Aorta (tissue), 5 donors: ENCODE data around the gene SEC14L5. TPM values are rescaled to one million over a fixed set of nuclear protein-coding genes. Genes with fewer than 3 reads are reported as not detected.

Experiments used
- ATAC-seq: fragments of 200-7000 bp; cut with Tn5 transposase; one replicate; pipeline ENCODE4 v1.9.1; 2022; ENCODE audit warnings: moderate library complexity; ENCODE audit not compliant: low FRiP score
- DNase-seq, 2 donors: peaks; one replicate each; pipeline ENCODE4 v3.0.0-alpha.2; 2020
- H3K27ac ChIP-seq, 2 donors: one replicate each; pipeline ENCODE4 v1.5.1; 2013; ENCODE audit warnings: low read length in 2 of 2, mild to moderate bottlenecking in 2 of 2, moderate library complexity in 2 of 2, control low read depth in 1 of 2, inconsistent platforms in 1 of 2, low read depth in 1 of 2
- H3K27me3 ChIP-seq, 2 donors: one replicate each; pipeline ENCODE4 v1.6.1; 2013; ENCODE audit warnings: control low read depth in 1 of 2, low read length in 1 of 2, mild to moderate bottlenecking in 1 of 2, moderate library complexity in 1 of 2; ENCODE audit not compliant: insufficient read depth in 2 of 2, control insufficient read depth in 1 of 2
- H3K36me3 ChIP-seq, 2 donors: one replicate each; pipeline ENCODE4 v1.6.1; 2013; ENCODE audit warnings: control low read depth in 1 of 2, low read length in 1 of 2, mild to moderate bottlenecking in 1 of 2; ENCODE audit not compliant: insufficient read depth in 2 of 2, control insufficient read depth in 1 of 2
- H3K4me1 ChIP-seq, 2 donors: one replicate each; pipeline ENCODE4 v1.6.1; 2013; ENCODE audit warnings: low read length in 2 of 2, control low read depth in 1 of 2, mild to moderate bottlenecking in 1 of 2, moderate library complexity in 1 of 2; ENCODE audit not compliant: insufficient read depth in 2 of 2, control insufficient read depth in 1 of 2
- H3K4me3 ChIP-seq, 2 donors: one replicate each; pipeline ENCODE4 v1.5.1; 2013; ENCODE audit warnings: low read length in 2 of 2, control low read depth in 1 of 2, mild to moderate bottlenecking in 1 of 2
- H3K9me3 ChIP-seq: one replicate; pipeline ENCODE4 v1.6.1; 2013; ENCODE audit warnings: mild to moderate bottlenecking, low read length; ENCODE audit not compliant: control insufficient read depth
- whole genome bisulfite sequencing, 2 donors: extraction: QIAGEN DNeasy Blood & Tissue Kit; methylation state at CpG; one replicate each; pipeline ENCODE4 v1.1.7; 2013; 5-methylcytosine and 5-hydroxymethylcytosine counted together
- intact Hi-C, 2 donors: fragments of 100-400 bp; cut with DNase I; formaldehyde crosslinking; loops; one replicate each; pipeline versions ENCODE4 v1.14.2 to v1.15.0; 2022
- polyA plus RNA-seq, 2 donors: library from polyadenylated mRNA; stranded (reverse); fragments of 200-250 nt; gene quantifications; one replicate each; pipeline ENCODE4 v1.2.3, GENCODE V29; 2013
- total RNA-seq, 2 donors: library from RNA; stranded (reverse); fragmentation: NEBNext Ultra II Directional; extraction: Animal tissue kit (Norgen Biotek cat#: 25700); gene quantifications; one replicate each; pipeline ENCODE4 v1.2.1, GENCODE V29; 2021
- donor health status: healthy with polysubstance abuse.
- donor health status: Bipolar disorder and iron deficiency.
- donor health status: DM: no; HTN: no; CAD: no.
- donor health status: DM: no; HTN: no; CAD: no.
- donor health status: DM: yes; HTN: yes; CAD: no.

The SEC14L5 gene
- total and polyA plus RNA-seq, 4 donors = 0.26 to 0.90 (median 0.29) TPM; not detected in 1

- WGBS, 2 donors = 40 to 53% methylated on average over 8 of the region's 8 CpGs
- intact Hi-C loops = no loop called here
- DNase-seq (peak; percentile 30 to 57), ATAC-seq (no peak)
- H3K36me3 ChIP-seq = no peaks in the 10 kb centered on the region
- H3K4me1 ChIP-seq = no peaks in the 10 kb centered on the region
- no peak overlapping the region for H3K4me3 ChIP-seq
- H3K27ac ChIP-seq = no peak overlapping the region
- H3K27me3 ChIP-seq = no peaks in the 10 kb centered on the region
- peaks cover 2% of the 10 kb centered on the region for H3K9me3 ChIP-seq
Observed at GRCh38 chr16:4972938-4973587, 14.9 kb downstream of the SEC14L5 start.

GRCh38 chr16:4976079-4976478, 17.9 kb downstream of the SEC14L5 start:
- DNase-seq = peak; percentile 1 to 6
- Histone ChIP-seq H3K36me3 (no peaks in the 10 kb centered on the region), H3K27me3 (no peaks in the 10 kb centered on the region), H3K27ac (no peak overlapping the region), H3K4me3 (no peak overlapping the region), H3K4me1 (no peaks in the 10 kb centered on the region), H3K9me3 (peaks cover 2% of the 10 kb centered on the region)
- intact Hi-C loops = no loop called here
- 84 to 91% methylated on average over 2 of the region's 2 CpGs for WGBS, 2 donors
- ATAC-seq = no peak

- intact Hi-C loops = no loop called here
Observed at GRCh38 chr16:4976611-4977145, 18.5 kb downstream of the SEC14L5 start.

GRCh38 chr16:4979164-4979563, 21.0 kb downstream of the SEC14L5 start:
- DNase-seq = no peak
- Histone ChIP-seq H3K36me3 (no peaks in the 10 kb centered on the region), H3K4me1 (no peaks in the 10 kb centered on the region), H3K4me3 (no peak overlapping the region), H3K9me3 (no peaks in the 10 kb centered on the region), H3K27ac (no peak overlapping the region), H3K27me3 (no peaks in the 10 kb centered on the region)
- WGBS, 2 donors = 73 to 75% methylated on average over 7 of the region's 7 CpGs
- no peak for ATAC-seq
- intact Hi-C loops = no loop called here

More at GRCh38 chr16:4976611-4977145, 18.5 kb downstream of the SEC14L5 start:
- 78 to 82% methylated on average over 5 of the region's 5 CpGs for WGBS, 2 donors
- peaks cover 2% of the 10 kb centered on the region for H3K9me3 ChIP-seq
- H3K27ac ChIP-seq = no peak overlapping the region
- H3K36me3 ChIP-seq = no peaks in the 10 kb centered on the region
- H3K4me3 ChIP-seq = no peak overlapping the region
- no peaks in the 10 kb centered on the region for H3K4me1 ChIP-seq
- ATAC-seq (no peak), DNase-seq (peak; percentile 9 to 44)
- H3K27me3 ChIP-seq = no peaks in the 10 kb centered on the region

- Histone ChIP-seq H3K36me3 (no peaks in the 10 kb centered on the region), H3K27ac (no peak overlapping the region), H3K4me3 (no peak overlapping the region), H3K9me3 (no peaks in the 10 kb centered on the region), H3K27me3 (no peaks in the 10 kb centered on the region), H3K4me1 (no peaks in the 10 kb centered on the region)
- no peak for ATAC-seq
- intact Hi-C loops = no loop called here
- WGBS, 2 donors = 75 to 78% methylated on average over 25 of the region's 25 CpGs
- peak in 1 of 2 donors; percentile 2 for DNase-seq
Observed at GRCh38 chr16:4979736-4980660, 21.9 kb downstream of the SEC14L5 start.

- Histone ChIP-seq H3K36me3 (no peaks in the 10 kb centered on the region), H3K27me3 (no peaks in the 10 kb centered on the region), H3K27ac (no peak overlapping the region), H3K4me3 (no peak overlapping the region), H3K9me3 (no peaks in the 10 kb centered on the region), H3K4me1 (no peaks in the 10 kb centered on the region)
- DNase-seq (peak; percentile 21 to 33), ATAC-seq (no peak)
- intact Hi-C loops = no loop called here
- WGBS, 2 donors = 71 to 76% methylated on average over 10 of the region's 10 CpGs
Observed at GRCh38 chr16:4980691-4981090, 22.6 kb downstream of the SEC14L5 start.

- Histone ChIP-seq H3K9me3 (no peaks in the 10 kb centered on the region), H3K27ac (no peak overlapping the region), H3K4me3 (no peak overlapping the region), H3K27me3 (no peaks in the 10 kb centered on the region), H3K36me3 (no peaks in the 10 kb centered on the region), H3K4me1 (no peaks in the 10 kb centered on the region)
- WGBS, 2 donors = 76 to 86% methylated on average over 7 of the region's 7 CpGs
- no peak for ATAC-seq
- DNase-seq = peak in 1 of 2 donors; percentile 21
- intact Hi-C loops = no loop called here
Observed at GRCh38 chr16:4981473-4981872, 23.3 kb downstream of the SEC14L5 start.

GRCh38 chr16:4982056-4982867, 24.1 kb downstream of the SEC14L5 start:
- no peaks in the 10 kb centered on the region for H3K4me1 ChIP-seq
- intact Hi-C loops = no loop called here
- H3K4me3 ChIP-seq = no peak overlapping the region
- no peaks in the 10 kb centered on the region for H3K36me3 ChIP-seq
- H3K27ac ChIP-seq = no peak overlapping the region
- H3K9me3 ChIP-seq = no peaks in the 10 kb centered on the region
- ATAC-seq (no peak), DNase-seq (peak in 1 of 2 donors; percentile 23)
- H3K27me3 ChIP-seq = no peaks in the 10 kb centered on the region
- WGBS, 2 donors = 27 to 35% methylated on average over 19 to 20 of the region's 20 CpGs
